ENCODE data around the gene GPR158.

Gene GPR158

GRCh38 chr10:25522294-25522693 is 347.5 kb downstream of the GPR158 start:
- H3K4me3 ChIP-seq (ENCODE audit: low read length), result no peak overlapping the region
- no peak for DNase-seq (ENCODE audit: low read depth)
- TF ChIP-seq CTCF (IDR thresholded peaks at IDR 0.05; ENCODE audit: insufficient read depth, low read depth, low read length, missing control alignments), result no peak

- H3K4me3 ChIP-seq (ENCODE audit: low read length), result no peak overlapping the region
- DNase-seq (ENCODE audit: low read depth), result peak; percentile 70
- TF ChIP-seq CTCF (IDR thresholded peaks at IDR 0.05; ENCODE audit: insufficient read depth, low read depth, low read length, missing control alignments), result peak; percentile 70
Observed at GRCh38 chr10:25522946-25523608, 348.3 kb downstream of the GPR158 start.

GRCh38 chr10:25530306-25530705 is 355.5 kb downstream of the GPR158 start:
- no peak overlapping the region for H3K4me3 ChIP-seq (ENCODE audit: low read length)
- TF ChIP-seq CTCF (IDR thresholded peaks at IDR 0.05; ENCODE audit: insufficient read depth, low read depth, low read length, missing control alignments), result no peak
- DNase-seq (ENCODE audit: low read depth), result no peak

- no peak for TF ChIP-seq CTCF (IDR thresholded peaks at IDR 0.05; ENCODE audit: insufficient read depth, low read depth, low read length, missing control alignments)
- no peak for DNase-seq (ENCODE audit: low read depth)
- no peak overlapping the region for H3K4me3 ChIP-seq (ENCODE audit: low read length)
Observed at GRCh38 chr10:25531457-25532061, 356.8 kb downstream of the GPR158 start.

GRCh38 chr10:25532213-25532612 is 357.4 kb downstream of the GPR158 start:
- H3K4me3 ChIP-seq (ENCODE audit: low read length), result no peak overlapping the region
- TF ChIP-seq CTCF (IDR thresholded peaks at IDR 0.05; ENCODE audit: insufficient read depth, low read depth, low read length, missing control alignments), result no peak
- no peak for DNase-seq (ENCODE audit: low read depth)

- DNase-seq (ENCODE audit: low read depth), result no peak
- H3K4me3 ChIP-seq (ENCODE audit: low read length), result no peak overlapping the region
- TF ChIP-seq CTCF (IDR thresholded peaks at IDR 0.05; ENCODE audit: insufficient read depth, low read depth, low read length, missing control alignments), result no peak
Observed at GRCh38 chr10:25536027-25536426, 361.2 kb downstream of the GPR158 start.

- DNase-seq (ENCODE audit: low read depth), result peak; percentile 62
- H3K4me3 ChIP-seq (ENCODE audit: low read length), result no peak overlapping the region
- TF ChIP-seq CTCF (IDR thresholded peaks at IDR 0.05; ENCODE audit: insufficient read depth, low read depth, low read length, missing control alignments), result no peak
Observed at GRCh38 chr10:25547382-25547781, 372.6 kb downstream of the GPR158 start.

Measured in epithelial cell of esophagus (primary cell).